Measurements from ENCODE around the gene MAN1C1.

GRCh38 chr1:25733271-25733670, 116.7 kb downstream of the MAN1C1 start:
- TF ChIP-seq CTCF (conservative IDR thresholded peaks at IDR 0.05): no peak
- no peak for TF ChIP-seq ZFX (IDR thresholded peaks at IDR 0.05)

Measured in C4-2B (cell line).